H9 (cell line): ENCODE results near the gene CYP26A1. TPM values are rescaled to one million over a fixed set of nuclear protein-coding genes. Genes with fewer than 3 reads are reported as not detected.

ENCODE experiments used
- DNase-seq: peaks from one replicate; pipeline ENCODE4 v3.0.0-alpha.2; 2017
- H2AFZ ChIP-seq: one replicate; pipeline ENCODE4 v1.6.1; 2013; ENCODE audit warnings: mild to moderate bottlenecking, low read length, control low read depth, moderate library complexity
- H2AK5ac ChIP-seq: 2 replicates; pipeline ENCODE4 v1.6.1; 2013; ENCODE audit warnings: low read length, control low read depth, mixed read lengths; ENCODE audit not compliant: insufficient read length
- H2BK120ac ChIP-seq: one replicate; pipeline ENCODE4 v1.6.1; 2013; ENCODE audit warnings: low read depth, mild to moderate bottlenecking, low read length, control low read depth, inconsistent platforms; ENCODE audit not compliant: poor library complexity, severe bottlenecking
- H2BK12ac ChIP-seq: 2 replicates; pipeline ENCODE4 v1.6.1; 2013; ENCODE audit warnings: low read length, control low read depth, mixed read lengths, low read depth; ENCODE audit not compliant: insufficient read length
- H2BK15ac ChIP-seq: 2 replicates; pipeline ENCODE4 v1.6.1; 2013; ENCODE audit warnings: low read depth, low read length, control low read depth
- H2BK20ac ChIP-seq: one replicate; pipeline ENCODE4 v1.6.1; 2013; ENCODE audit warnings: low read depth, mild to moderate bottlenecking, low read length, control low read depth, inconsistent platforms; ENCODE audit not compliant: poor library complexity, severe bottlenecking
- H2BK5ac ChIP-seq: 2 replicates; pipeline ENCODE4 v1.6.1; 2013; ENCODE audit warnings: low read length, control low read depth, mixed read lengths; ENCODE audit not compliant: insufficient read length
- H3K14ac ChIP-seq: 2 replicates; pipeline ENCODE4 v1.6.1; 2013; ENCODE audit warnings: low read length, control low read depth; ENCODE audit not compliant: insufficient read depth
- H3K18ac ChIP-seq: 2 replicates; pipeline ENCODE4 v1.6.1; 2013; ENCODE audit warnings: low read depth, mild to moderate bottlenecking, mixed read lengths, low read length, control low read depth; ENCODE audit not compliant: insufficient read length
- H3K23ac ChIP-seq: 2 replicates; pipeline ENCODE4 v1.6.1; 2013; ENCODE audit warnings: low read length, control low read depth, mixed read lengths, low read depth; ENCODE audit not compliant: insufficient read length
- H3K23me2 ChIP-seq: 2 replicates; pipeline ENCODE4 v1.6.1; 2013; ENCODE audit warnings: low read depth, mild to moderate bottlenecking, mixed read lengths, low read length, control low read depth; ENCODE audit not compliant: insufficient read length, poor library complexity, severe bottlenecking
- H3K27ac ChIP-seq: 2 replicates; pipeline ENCODE4 v1.5.1; 2013; ENCODE audit warnings: low read length, control low read depth, mixed read lengths, low read depth; ENCODE audit not compliant: insufficient read length
- H3K27me3 ChIP-seq: 2 replicates; pipeline ENCODE4 v1.6.1; 2013; ENCODE audit warnings: low read length, control low read depth, inconsistent platforms; ENCODE audit not compliant: insufficient read depth
- H3K4ac ChIP-seq: 2 replicates; pipeline ENCODE4 v1.6.1; 2013; ENCODE audit warnings: low read depth, mild to moderate bottlenecking, control low read depth, inconsistent platforms, low read length, moderate library complexity
- H3K4me1 ChIP-seq: 2 replicates; pipeline ENCODE4 v1.6.1; 2013; ENCODE audit warnings: low read length, control low read depth, inconsistent platforms; ENCODE audit not compliant: insufficient read depth
- H3K4me2 ChIP-seq: 2 replicates; pipeline ENCODE4 v1.6.1; 2013; ENCODE audit warnings: low read length, control low read depth, mixed read lengths; ENCODE audit not compliant: insufficient read length, insufficient read depth
- H3K56ac ChIP-seq: 2 replicates; pipeline ENCODE4 v1.6.1; 2013; ENCODE audit warnings: low read depth, mild to moderate bottlenecking, mixed read lengths, low read length, control low read depth; ENCODE audit not compliant: insufficient read length
- H3K79me1 ChIP-seq: 2 replicates; pipeline ENCODE4 v1.6.1; 2013; ENCODE audit warnings: low read depth, mild to moderate bottlenecking, moderate library complexity, low read length, control low read depth, inconsistent platforms; ENCODE audit not compliant: insufficient read depth, poor library complexity, severe bottlenecking
- H3K79me2 ChIP-seq: 2 replicates; pipeline ENCODE4 v1.6.1; 2013; ENCODE audit warnings: low read length, control low read depth, inconsistent platforms; ENCODE audit not compliant: insufficient read depth
- H3K9ac ChIP-seq: 2 replicates; pipeline ENCODE4 v1.6.1; 2013; ENCODE audit warnings: low read length, control low read depth, mixed read lengths; ENCODE audit not compliant: insufficient read length; ENCODE audit errors: extremely low read depth
- H3K9me3 ChIP-seq: one replicate; pipeline ENCODE4 v1.6.1; 2013; ENCODE audit warnings: low read depth, low read length, inconsistent platforms; ENCODE audit not compliant: control insufficient read depth
- H3T11ph ChIP-seq: one replicate; pipeline ENCODE4 v1.6.1; 2013; ENCODE audit warnings: mild to moderate bottlenecking, low read length, control low read depth, inconsistent platforms
- H4K20me1 ChIP-seq: one replicate; pipeline ENCODE4 v1.6.1; 2013; ENCODE audit not compliant: control insufficient read depth, insufficient read length, insufficient read depth
- H4K5ac ChIP-seq: 2 replicates; pipeline ENCODE4 v1.6.1; 2013; ENCODE audit warnings: low read depth, mild to moderate bottlenecking, mixed read lengths, low read length, control low read depth; ENCODE audit not compliant: insufficient read length
- H4K8ac ChIP-seq: replicated peaks from 2 replicates; pipeline ENCODE4 v1.6.1; 2013; ENCODE audit warnings: low read length, control low read depth, mixed read lengths, low read depth; ENCODE audit not compliant: insufficient read length
- H4K91ac ChIP-seq: 2 replicates; pipeline ENCODE4 v1.6.1; 2013; ENCODE audit warnings: low read depth, mild to moderate bottlenecking, moderate library complexity, mixed read lengths, low read length, control low read depth; ENCODE audit not compliant: insufficient read length
- H3K27ac Mint-ChIP-seq, 3 experiments: 2 replicates in 2 of 3; 3 replicates in 1 of 3; pipeline ENCODE4 v1.8.0; 2020 to 2021; ENCODE audit warnings: mixed read lengths in 3 of 3, mild to moderate bottlenecking in 1 of 3, moderate library complexity in 1 of 3
- H3K27me3 Mint-ChIP-seq: 2 replicates; pipeline ENCODE4 v1.8.0; 2021; ENCODE audit warnings: low read depth, mild to moderate bottlenecking, moderate library complexity, mixed read lengths
- H3K36me3 Mint-ChIP-seq, 3 experiments: 2 replicates in 2 of 3; 3 replicates in 1 of 3; pipeline ENCODE4 v1.8.0; 2020 to 2021; ENCODE audit warnings: low read depth in 3 of 3, mixed read lengths in 3 of 3; ENCODE audit not compliant: insufficient read depth in 1 of 3
- H3K4me1 Mint-ChIP-seq, 2 experiments: 2 replicates each; pipeline ENCODE4 v1.8.0; 2020; ENCODE audit warnings: mixed read lengths in 2 of 2
- H3K4me3 Mint-ChIP-seq, 2 experiments: 2 replicates in 1 of 2; 3 replicates in 1 of 2; pipeline ENCODE4 v1.8.0; 2020 to 2021; ENCODE audit warnings: mild to moderate bottlenecking in 2 of 2, mixed read lengths in 2 of 2, moderate library complexity in 1 of 2
- H3K9me3 Mint-ChIP-seq, 2 experiments: 2 replicates in 1 of 2; 3 replicates in 1 of 2; pipeline ENCODE4 v1.8.0; 2020; ENCODE audit warnings: mild to moderate bottlenecking in 2 of 2, mixed read lengths in 2 of 2, moderate library complexity in 1 of 2
- CTCF ChIP-seq: fragments of 200-600 bp; sonication (generic); conservative IDR thresholded peaks from 3 replicates; pipeline ENCODE4 v1.8.0; 2021; ENCODE audit warnings: antibody characterized with exemption, mild to moderate bottlenecking
- WGBS: extraction: QIAGEN DNeasy Blood & Tissue Kit; methylation state at CpG from one replicate; pipeline ENCODE4 v1.1.7; 2013; ENCODE audit warnings: missing lambda C conversion rate, low lambda C conversion rate, mixed read lengths; ENCODE audit not compliant: insufficient read length; ENCODE audit errors: extremely low coverage; 5-methylcytosine and 5-hydroxymethylcytosine counted together
- total RNA-seq: library from RNA; stranded (reverse); gene quantifications from 2 replicates; pipeline ENCODE4 v1.2.1, GENCODE V29; 2021

CYP26A1 gene
- total RNA-seq, 1 experiment from 2014 or later, result 72.1 TPM

- TF ChIP-seq CTCF, result no peak
- WGBS, result no CpG with 5 or more reads among the region's 5 CpGs
Observed at GRCh38 chr10:93077860-93078337, 4.2 kb downstream of the CYP26A1 start.

More at GRCh38 chr10:93077860-93078337, 4.2 kb downstream of the CYP26A1 start:
- Histone ChIP-seq H3K4ac (no peak overlapping the region), H2AK5ac (no peak overlapping the region), H3K9ac (no peak overlapping the region), H3K23me2 (peaks cover 15% of the 10 kb centered on the region), H2BK15ac (no peak overlapping the region), H4K5ac (no peak overlapping the region), H3K18ac (no peak overlapping the region), H3K79me2 (no peaks in the 10 kb centered on the region), H3K79me1 (no peaks in the 10 kb centered on the region), H3K4me2 (no peak overlapping the region), H2AFZ (no peak overlapping the region), H3K56ac (no peak overlapping the region), H3K27me3 (peaks cover 36% of the 10 kb centered on the region; the same call in 1 of the 2 replicates), H3K4me1 (no peaks in the 10 kb centered on the region), H3K27ac (no peak overlapping the region), H3K9me3 (no peaks in the 10 kb centered on the region), H4K91ac (no peak overlapping the region), H3K23ac (no peak overlapping the region), H2BK5ac (no peak overlapping the region), H3K14ac (no peak overlapping the region), H4K20me1 (no peaks in the 10 kb centered on the region), H2BK120ac (no peak overlapping the region), H3T11ph (no peak overlapping the region), H2BK20ac (no peak overlapping the region), H4K8ac (no peak overlapping the region), H2BK12ac (no peak overlapping the region)
- no peak overlapping the region for H3K27ac Mint-ChIP-seq
- H3K9me3 Mint-ChIP-seq, result peaks cover 0 to 3% of the 10 kb centered on the region in 2 experiments; a peak in 2 of 5 replicates
- H3K27me3 Mint-ChIP-seq, result peaks cover 46% of the 10 kb centered on the region
- peaks cover 36 to 37% of the 10 kb centered on the region in 2 experiments for H3K4me1 Mint-ChIP-seq
- DNase-seq, result no peak
- H3K36me3 Mint-ChIP-seq, result peaks cover 0 to 38% (median 35%) of the 10 kb centered on the region in 3 experiments; a peak in 4 of 7 replicates
- no peak overlapping the region for H3K4me3 Mint-ChIP-seq
